OCI-LY7 (cell line): ENCODE measurements around the gene MCF2L2. TPM values are rescaled to one million over a fixed set of nuclear protein-coding genes. Genes with fewer than 3 reads are reported as not detected.

Experiments
- BruUV-seq: library from RNA; stranded (reverse); fragments of 400-500 nt; replicated peaks from 2 replicates; lab custom pipeline; 2021; lab: Mats Ljungman, UMichigan
- CTCF ChIA-PET: fragments of 300-600 bp; sonication (Branson Sonifier 250); formaldehyde crosslinking; loops from one replicate; lab custom pipeline; 2022; ENCODE audit warnings: antibody characterized with exemption; ENCODE audit not compliant: unreplicated experiment; lab: Charles Lee
- POLR2A ChIA-PET: fragments of 300-600 bp; sonication (Branson Sonifier 250); formaldehyde crosslinking; loops from one replicate; lab custom pipeline; 2022; ENCODE audit warnings: antibody characterized with exemption; lab: Charles Lee
- DNase-seq: peaks from one replicate; pipeline ENCODE4 v3.0.0-alpha.2; 2015; ENCODE audit warnings: low spot score
- H2AFZ ChIP-seq: fragments of 200-600 bp; sonication (generic), shearing (Covaris generic); 2 replicates; pipeline ENCODE4 v1.6.1; 2014; ENCODE audit warnings: mild to moderate bottlenecking, antibody characterized with exemption, low read length, moderate library complexity
- H3K27ac ChIP-seq: fragments of 200-600 bp; sonication (generic); 2 replicates; pipeline ENCODE4 v1.5.1; 2014; ENCODE audit warnings: mixed run types, low read depth, mild to moderate bottlenecking, moderate library complexity, low read length, inconsistent platforms; ENCODE audit not compliant: poor library complexity, severe bottlenecking
- H3K36me3 ChIP-seq: fragments of 200-600 bp; sonication (generic); 2 replicates; pipeline ENCODE4 v1.6.1; 2014; ENCODE audit warnings: mild to moderate bottlenecking, antibody characterized with exemption, low read length, moderate library complexity, mixed read lengths; ENCODE audit not compliant: insufficient read depth
- H3K4me1 ChIP-seq: fragments of 200-600 bp; sonication (generic); 2 replicates; pipeline ENCODE4 v1.5.1; 2014; ENCODE audit warnings: mild to moderate bottlenecking, low read length; ENCODE audit not compliant: insufficient read depth, poor library complexity, severe bottlenecking
- H3K4me2 ChIP-seq: fragments of 200-600 bp; sonication (generic); 2 replicates; pipeline ENCODE4 v1.6.1; 2014; ENCODE audit warnings: mild to moderate bottlenecking, low read length
- H3K4me3 ChIP-seq: fragments of 200-600 bp; sonication (generic); 2 replicates; pipeline ENCODE4 v1.5.1; 2014; ENCODE audit warnings: mild to moderate bottlenecking, low read depth, low read length; ENCODE audit not compliant: poor library complexity, severe bottlenecking
- H3K79me2 ChIP-seq: fragments of 200-600 bp; sonication (generic); 2 replicates; pipeline ENCODE4 v1.6.1; 2016; ENCODE audit warnings: low read depth, mild to moderate bottlenecking, low read length, moderate library complexity, mixed read lengths; ENCODE audit not compliant: insufficient read depth
- H3K9me2 ChIP-seq: fragments of 200-600 bp; sonication (generic); 2 replicates; pipeline ENCODE4 v1.6.1; 2016; ENCODE audit warnings: mild to moderate bottlenecking, low read length, mixed read lengths; ENCODE audit not compliant: insufficient read depth
- H3K9me3 ChIP-seq: fragments of 200-600 bp; sonication (generic); 2 replicates; pipeline ENCODE4 v1.6.1; 2014; ENCODE audit warnings: mild to moderate bottlenecking, mixed run types, low read length, mixed read lengths
- H4K20me1 ChIP-seq: fragments of 200-600 bp; sonication (generic); 2 replicates; pipeline ENCODE4 v1.6.1; 2014; ENCODE audit warnings: mild to moderate bottlenecking, antibody characterized with exemption, low read length, moderate library complexity, mixed read lengths; ENCODE audit not compliant: insufficient read depth
- CTCF ChIP-seq: fragments of 200-600 bp; sonication (generic); conservative IDR thresholded peaks from 2 replicates; pipeline ENCODE4 v1.5.1; 2014; ENCODE audit warnings: mild to moderate bottlenecking, antibody characterized with exemption, low read length, moderate library complexity, mixed read lengths
- EZH2phosphoT487 ChIP-seq: fragments of 200-600 bp; sonication (generic); IDR thresholded peaks from 2 replicates; pipeline ENCODE4 v1.6.1; 2018; ENCODE audit warnings: low read depth, borderline replicate concordance, mild to moderate bottlenecking, mixed run types, antibody characterized with exemption, low read length, moderate library complexity, mixed read lengths
- intact Hi-C: fragments of 100-400 bp; cut with micrococcal nuclease; formaldehyde crosslinking; loops from one replicate; pipeline ENCODE4 v1.10.0; 2022; ENCODE audit not compliant: unreplicated experiment
- total RNA-seq, 2 experiments: library from RNA; depleted of rRNA in 1 of 2; stranded (reverse); fragments of >200 nt in 1 of 2; shearing (Covaris generic) in 1 of 2; gene quantifications; 2 replicates each; pipeline ENCODE4 v1.2.3, GENCODE V29; 2014 to 2022

MCF2L2 gene
- total RNA-seq, 2 experiments from 2014 or later, result 6.6 to 8.0 TPM

DNA sequence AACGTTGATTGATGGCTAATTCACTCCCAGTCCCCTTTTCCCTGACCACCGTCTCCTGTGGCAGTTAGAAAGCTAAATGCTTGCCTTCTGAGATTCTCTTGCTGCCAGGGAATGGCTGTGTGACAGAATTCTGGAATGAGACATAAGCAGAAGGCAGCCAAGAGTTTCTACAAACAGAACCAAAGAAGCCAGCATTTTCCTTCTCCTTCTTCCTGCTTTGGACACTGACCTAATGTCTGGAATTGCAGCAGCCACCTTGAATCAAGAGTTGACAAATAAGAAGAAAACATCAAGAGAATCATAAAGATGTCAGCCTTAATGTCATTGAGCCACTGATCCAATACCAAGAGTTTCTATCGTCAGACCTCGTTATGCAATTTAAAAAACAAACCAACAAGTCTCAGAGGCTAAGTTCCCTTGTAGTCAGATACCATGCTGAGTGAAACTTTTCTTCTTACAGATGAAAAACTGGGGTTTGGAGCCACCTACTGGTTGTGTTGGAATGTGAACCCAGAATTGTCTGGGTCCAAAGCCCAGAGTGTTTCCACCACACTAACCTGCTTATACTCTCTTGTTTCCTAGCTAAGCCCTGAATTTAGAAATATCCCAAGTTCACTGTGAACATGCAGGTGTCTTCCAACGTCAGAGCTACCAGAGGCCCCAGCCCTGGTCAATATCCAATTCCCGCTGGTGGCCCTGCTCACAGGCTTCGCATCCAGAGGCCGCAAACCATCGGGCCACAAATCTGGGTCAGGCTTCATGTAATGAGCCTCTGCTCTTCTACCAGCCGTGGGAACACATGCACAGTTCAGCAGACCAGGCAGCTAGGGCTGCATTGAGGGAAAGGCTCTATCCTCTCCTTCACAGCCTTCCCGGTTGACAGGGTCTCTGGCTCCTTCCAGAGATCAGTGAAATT lies 42.5 kb downstream of the MCF2L2 start:
- Histone ChIP-seq H3K79me2 (no peaks in the 10 kb centered on the region), H3K27ac (no peak overlapping the region), H3K36me3 (no peaks in the 10 kb centered on the region), H3K9me3 (no peaks in the 10 kb centered on the region), H3K9me2 (no peaks in the 10 kb centered on the region), H3K4me2 (no peak overlapping the region), H3K4me3 (no peak overlapping the region), H2AFZ (no peak overlapping the region), H4K20me1 (no peaks in the 10 kb centered on the region), H3K4me1 (peaks cover 14% of the 10 kb centered on the region)
- POLR2A ChIA-PET, result interaction anchor here (0.5 to 0.8 kb wide), 3 partner anchors 262 to 709 kb away, joined by 3 to 6 read pairs (median 3); no protein-coding TSS in a partner anchor
- CTCF ChIA-PET, result interaction anchor here (1.2 kb wide), 1 partner anchor 264 kb away, joined by 3 read pairs; no protein-coding TSS in a partner anchor
- TF ChIP-seq EZH2phosphoT487 (no peak), CTCF (peak; percentile 93)
- peak; percentile 79 for DNase-seq
- intact Hi-C loops, result loop anchor here (1.0 kb wide), 1 partner anchor 264 kb away; no protein-coding TSS in a partner anchor
- no TSS peak for BruUV-seq

DNA sequence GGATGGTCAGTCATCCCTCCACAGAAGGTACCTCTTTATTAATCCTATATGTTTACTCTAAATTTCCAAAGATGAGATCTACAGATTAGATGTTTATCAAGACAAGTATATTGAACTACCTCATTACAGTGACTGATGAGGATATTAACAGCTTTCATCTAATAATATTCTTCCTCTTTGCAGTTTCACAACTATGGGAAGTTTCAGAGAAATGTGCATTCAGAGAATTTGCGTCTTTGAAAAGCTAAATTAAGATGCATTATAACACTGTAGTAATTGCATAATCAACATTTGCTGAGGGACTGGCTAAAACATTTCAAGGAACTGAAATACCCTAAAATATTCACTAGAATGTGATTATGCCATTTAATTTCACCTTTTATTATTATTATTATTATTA lies 46.7 kb downstream of the MCF2L2 start:
- peaks cover 26% of the 10 kb centered on the region for H3K4me1 ChIP-seq
- H3K9me3 ChIP-seq, result no peaks in the 10 kb centered on the region
- TF ChIP-seq EZH2phosphoT487 (no peak), CTCF (no peak)
- no TSS peak for BruUV-seq
- intact Hi-C loops, result loop anchor here (1.0 to 5.0 kb wide), 4 partner anchors 197 to 669 kb away; no protein-coding TSS in a partner anchor
- H3K4me2 ChIP-seq, result peak overlapping the region; percentile 40
- CTCF ChIA-PET, result interaction anchor here (1.0 to 1.7 kb wide), 3 partner anchors 197 to 259 kb away, joined by 3 to 8 read pairs (median 4); no protein-coding TSS in a partner anchor
- H3K4me3 ChIP-seq, result no peak overlapping the region
- POLR2A ChIA-PET, result interaction anchor here (0.6 to 1.6 kb wide), 3 partner anchors 196 to 257 kb away, joined by 3 to 6 read pairs (median 3); no protein-coding TSS in a partner anchor
- H3K79me2 ChIP-seq, result no peaks in the 10 kb centered on the region
- H3K9me2 ChIP-seq, result no peaks in the 10 kb centered on the region
- H3K36me3 ChIP-seq, result no peaks in the 10 kb centered on the region
- H2AFZ ChIP-seq, result no peak overlapping the region
- no peak overlapping the region for H3K27ac ChIP-seq
- no peaks in the 10 kb centered on the region for H4K20me1 ChIP-seq
- peak; percentile 10 for DNase-seq
